PC-9 (cell line): ENCODE data around the gene ADGRV1. TPM values are rescaled to one million over a fixed set of nuclear protein-coding genes. Genes with fewer than 3 reads are reported as not detected.

Experiments used
- BruUV-seq: library from RNA; stranded (reverse); fragments of 400-500 nt; replicated peaks from 2 replicates; lab custom pipeline; 2021; lab: Mats Ljungman, UMichigan
- CTCF ChIA-PET: fragments of 300-600 bp; sonication (Branson Sonifier 250); formaldehyde crosslinking; loops from one replicate; lab custom pipeline; 2022; ENCODE audit warnings: antibody characterized with exemption; lab: Charles Lee
- POLR2A ChIA-PET: fragments of 300-600 bp; sonication (Branson Sonifier 250); formaldehyde crosslinking; loops from one replicate; lab custom pipeline; 2022; ENCODE audit warnings: antibody characterized with exemption; ENCODE audit not compliant: unreplicated experiment; lab: Charles Lee
- DNase-seq, 2 experiments: peaks; one replicate each; pipeline versions ENCODE4 v3.0.0 to v3.0.0-alpha.2; 2015 to 2022; ENCODE audit warnings: mixed read lengths in 1 of 2
- H2AFZ ChIP-seq: fragments of 200-600 bp; sonication (generic); 2 replicates; pipeline ENCODE4 v1.8.1; 2017; ENCODE audit warnings: antibody characterized with exemption
- H3F3A ChIP-seq: fragments of 200-600 bp; sonication (generic); 2 replicates; pipeline ENCODE4 v1.8.1; 2017; ENCODE audit warnings: antibody characterized with exemption, mild to moderate bottlenecking, low read depth; ENCODE audit not compliant: insufficient read depth
- H3K27ac ChIP-seq: fragments of 200-600 bp; sonication (generic); 2 replicates; pipeline ENCODE4 v1.6.1; 2016; ENCODE audit warnings: mixed run types
- H3K27me3 ChIP-seq: fragments of 200-600 bp; sonication (generic); 2 replicates; pipeline ENCODE4 v1.6.1; 2016; ENCODE audit warnings: low read depth, mixed run types; ENCODE audit not compliant: insufficient read depth
- H3K36me3 ChIP-seq: fragments of 200-600 bp; sonication (generic); 2 replicates; pipeline ENCODE4 v1.6.1; 2016; ENCODE audit warnings: low read depth, mixed run types
- H3K4me1 ChIP-seq: fragments of 200-600 bp; sonication (generic); replicated peaks from 2 replicates; pipeline ENCODE4 v1.6.1; 2016; ENCODE audit warnings: mixed run types; ENCODE audit not compliant: insufficient read depth
- H3K4me2 ChIP-seq: fragments of 200-600 bp; sonication (generic); 2 replicates; pipeline ENCODE4 v1.6.1; 2017; ENCODE audit warnings: mixed run types
- H3K4me3 ChIP-seq: fragments of 200-600 bp; sonication (generic); 2 replicates; pipeline ENCODE4 v1.6.1; 2016; ENCODE audit warnings: mixed run types
- H3K79me2 ChIP-seq: fragments of 200-600 bp; sonication (generic); 2 replicates; pipeline ENCODE4 v1.6.1; 2017; ENCODE audit warnings: low read depth, mixed run types
- H3K9me2 ChIP-seq: fragments of 200-600 bp; sonication (generic); 2 replicates; pipeline ENCODE4 v1.8.1; 2017; ENCODE audit warnings: mild to moderate bottlenecking; ENCODE audit not compliant: insufficient read depth
- H3K9me3 ChIP-seq: fragments of 200-600 bp; sonication (generic); 2 replicates; pipeline ENCODE4 v1.8.1; 2016; ENCODE audit warnings: low read depth; ENCODE audit not compliant: insufficient read depth
- H4K20me1 ChIP-seq: fragments of 200-600 bp; sonication (generic); 2 replicates; pipeline ENCODE4 v1.8.1; 2017; ENCODE audit not compliant: insufficient read depth
- EZH2 ChIP-seq: fragments of 200-600 bp; sonication (generic); IDR thresholded peaks from 2 replicates; pipeline ENCODE4 v1.8.0; 2017; ENCODE audit warnings: antibody characterized with exemption, low read depth
- intact Hi-C: fragments of 100-400 bp; cut with micrococcal nuclease; formaldehyde crosslinking; loops from one replicate; pipeline ENCODE4 v1.10.0; 2022; ENCODE audit not compliant: unreplicated experiment
- total RNA-seq: library from RNA; stranded (reverse); gene quantifications from 2 replicates; pipeline ENCODE4 v1.2.3, GENCODE V29; 2021
- TF ChIP-seq, protein P1 (sequence below): fragments of 200-600 bp; sonication (generic); conservative IDR thresholded peaks from 2 replicates; pipeline ENCODE4 v1.6.1; 2017; ENCODE audit warnings: mixed run types, antibody characterized with exemption, mild to moderate bottlenecking, moderate library complexity

ADGRV1 gene
- total RNA-seq, 1 experiment from 2014 or later, result 1.0 TPM

DNA sequence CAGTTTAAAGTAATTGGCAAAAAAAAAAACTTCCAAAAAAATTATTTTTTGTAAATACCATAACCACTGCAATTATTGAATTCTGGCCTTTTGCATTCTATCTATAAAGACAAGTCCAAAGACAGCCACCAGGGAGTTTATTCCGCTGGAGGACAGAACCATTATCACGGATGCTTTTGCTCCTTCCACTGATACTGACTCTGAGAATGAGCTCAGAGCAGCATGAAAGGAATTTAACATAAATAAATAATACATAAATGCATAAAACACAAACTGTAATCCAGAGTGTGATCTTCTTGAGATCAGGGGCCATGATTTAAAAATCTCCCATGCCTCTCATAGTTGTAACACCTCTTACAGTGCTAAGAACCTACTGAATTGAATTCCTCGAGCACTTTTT lies 559.8 kb downstream of the ADGRV1 start:
- no peak overlapping the region for H3K4me2 ChIP-seq
- H3K4me1 ChIP-seq, result no peaks in the 10 kb centered on the region
- no TSS peak for BruUV-seq
- intact Hi-C loops, result no loop called here
- no peaks in the 10 kb centered on the region for H3F3A ChIP-seq
- H3K4me3 ChIP-seq, result no peak overlapping the region
- H3K36me3 ChIP-seq, result no peaks in the 10 kb centered on the region
- H3K27me3 ChIP-seq, result no peaks in the 10 kb centered on the region
- no peaks in the 10 kb centered on the region for H3K79me2 ChIP-seq
- POLR2A ChIA-PET, result no interaction called here
- CTCF ChIA-PET, result no interaction called here
- no peak for DNase-seq
- H2AFZ ChIP-seq, result no peak overlapping the region
- no peak overlapping the region for H3K27ac ChIP-seq
- TF ChIP-seq EZH2, result no peak
- TF ChIP-seq, protein P1, sequence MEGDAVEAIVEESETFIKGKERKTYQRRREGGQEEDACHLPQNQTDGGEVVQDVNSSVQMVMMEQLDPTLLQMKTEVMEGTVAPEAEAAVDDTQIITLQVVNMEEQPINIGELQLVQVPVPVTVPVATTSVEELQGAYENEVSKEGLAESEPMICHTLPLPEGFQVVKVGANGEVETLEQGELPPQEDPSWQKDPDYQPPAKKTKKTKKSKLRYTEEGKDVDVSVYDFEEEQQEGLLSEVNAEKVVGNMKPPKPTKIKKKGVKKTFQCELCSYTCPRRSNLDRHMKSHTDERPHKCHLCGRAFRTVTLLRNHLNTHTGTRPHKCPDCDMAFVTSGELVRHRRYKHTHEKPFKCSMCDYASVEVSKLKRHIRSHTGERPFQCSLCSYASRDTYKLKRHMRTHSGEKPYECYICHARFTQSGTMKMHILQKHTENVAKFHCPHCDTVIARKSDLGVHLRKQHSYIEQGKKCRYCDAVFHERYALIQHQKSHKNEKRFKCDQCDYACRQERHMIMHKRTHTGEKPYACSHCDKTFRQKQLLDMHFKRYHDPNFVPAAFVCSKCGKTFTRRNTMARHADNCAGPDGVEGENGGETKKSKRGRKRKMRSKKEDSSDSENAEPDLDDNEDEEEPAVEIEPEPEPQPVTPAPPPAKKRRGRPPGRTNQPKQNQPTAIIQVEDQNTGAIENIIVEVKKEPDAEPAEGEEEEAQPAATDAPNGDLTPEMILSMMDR, result no peak
- H4K20me1 ChIP-seq, result no peaks in the 10 kb centered on the region
- H3K9me2 ChIP-seq, result no peaks in the 10 kb centered on the region
- no peaks in the 10 kb centered on the region for H3K9me3 ChIP-seq

DNA sequence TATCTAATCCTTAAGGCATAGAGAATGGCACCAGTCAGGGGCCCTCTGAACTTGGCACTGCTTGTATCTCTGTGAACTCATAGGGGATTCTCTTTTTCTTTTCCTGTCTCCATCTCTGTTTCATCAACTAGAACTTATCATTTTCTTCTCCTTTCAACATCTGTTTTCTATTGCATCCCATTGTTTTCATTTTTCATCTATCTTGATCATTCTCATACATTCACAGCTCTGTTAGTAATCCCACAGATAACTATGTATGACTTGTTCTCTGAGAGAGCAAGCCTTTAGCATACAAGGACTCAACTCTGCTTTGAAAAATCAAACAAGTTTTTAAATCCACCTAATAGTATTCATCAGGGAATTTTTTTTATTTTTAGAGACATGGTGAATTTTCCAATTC lies 560.2 kb downstream of the ADGRV1 start:
- ChIA-PET POLR2A (no interaction called here), CTCF (no interaction called here)
- no peak overlapping the region for H3K27ac ChIP-seq
- no peak overlapping the region for H3K4me2 ChIP-seq
- H3K27me3 ChIP-seq, result no peaks in the 10 kb centered on the region
- H3K9me3 ChIP-seq, result no peaks in the 10 kb centered on the region
- H3K4me3 ChIP-seq, result no peak overlapping the region
- intact Hi-C loops, result no loop called here
- no peaks in the 10 kb centered on the region for H3K9me2 ChIP-seq
- H3K4me1 ChIP-seq, result no peaks in the 10 kb centered on the region
- no peaks in the 10 kb centered on the region for H3K79me2 ChIP-seq
- no peaks in the 10 kb centered on the region for H3K36me3 ChIP-seq
- no peaks in the 10 kb centered on the region for H4K20me1 ChIP-seq
- no TSS peak for BruUV-seq
- TF ChIP-seq EZH2, result no peak
- TF ChIP-seq, protein P1, result no peak
- no peak for DNase-seq
- H2AFZ ChIP-seq, result no peak overlapping the region
- no peaks in the 10 kb centered on the region for H3F3A ChIP-seq

DNA sequence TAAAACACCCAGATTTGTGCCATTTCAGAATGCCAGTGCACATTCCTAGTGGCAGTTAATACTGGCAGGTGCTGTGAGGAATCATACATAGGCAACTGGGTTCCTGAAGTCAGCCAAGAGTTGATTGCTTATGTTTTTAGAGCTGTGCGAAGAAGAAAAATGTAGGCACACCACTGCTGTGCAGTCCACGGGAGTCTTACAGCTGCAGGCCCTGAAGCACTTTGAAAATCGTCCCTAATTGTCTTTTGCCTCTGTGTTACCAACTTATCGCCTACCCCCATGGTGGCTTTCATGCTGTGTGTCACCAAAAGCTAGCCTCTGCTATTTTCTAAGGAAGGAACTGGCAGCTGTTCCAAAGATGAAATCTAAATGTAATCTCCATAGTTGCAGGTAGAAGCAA lies 560.6 kb downstream of the ADGRV1 start:
- CTCF ChIA-PET, result no interaction called here
- Histone ChIP-seq H3K79me2 (no peaks in the 10 kb centered on the region), H3K27me3 (no peaks in the 10 kb centered on the region), H2AFZ (no peak overlapping the region), H3K9me2 (no peaks in the 10 kb centered on the region), H3K36me3 (no peaks in the 10 kb centered on the region), H3F3A (no peaks in the 10 kb centered on the region), H3K27ac (no peak overlapping the region), H3K4me1 (no peaks in the 10 kb centered on the region), H4K20me1 (no peaks in the 10 kb centered on the region), H3K4me2 (no peak overlapping the region), H3K4me3 (no peak overlapping the region), H3K9me3 (no peaks in the 10 kb centered on the region)
- TF ChIP-seq, protein P1, result no peak
- no peak for TF ChIP-seq EZH2
- intact Hi-C loops, result no loop called here
- no peak for DNase-seq
- no TSS peak for BruUV-seq
- POLR2A ChIA-PET, result no interaction called here
